DOHH2 (cell line): ENCODE results near the gene ADAMTS9.

ENCODE experiments used
- EZH2phosphoT487 ChIP-seq: fragments of 200-600 bp; sonication (generic); IDR thresholded peaks from 2 replicates; pipeline ENCODE4 v1.6.1; 2017; ENCODE audit warnings: borderline replicate concordance, mild to moderate bottlenecking, antibody characterized with exemption, low read length, moderate library complexity, mixed read lengths
- TF ChIP-seq, protein P1 (sequence below): fragments of 200-600 bp; sonication (generic); IDR thresholded peaks from one replicate; pipeline ENCODE4 v1.5.1; 2014; ENCODE audit warnings: antibody characterized with exemption, mild to moderate bottlenecking, low read depth, low read length; ENCODE audit not compliant: poor library complexity, severe bottlenecking

DNA sequence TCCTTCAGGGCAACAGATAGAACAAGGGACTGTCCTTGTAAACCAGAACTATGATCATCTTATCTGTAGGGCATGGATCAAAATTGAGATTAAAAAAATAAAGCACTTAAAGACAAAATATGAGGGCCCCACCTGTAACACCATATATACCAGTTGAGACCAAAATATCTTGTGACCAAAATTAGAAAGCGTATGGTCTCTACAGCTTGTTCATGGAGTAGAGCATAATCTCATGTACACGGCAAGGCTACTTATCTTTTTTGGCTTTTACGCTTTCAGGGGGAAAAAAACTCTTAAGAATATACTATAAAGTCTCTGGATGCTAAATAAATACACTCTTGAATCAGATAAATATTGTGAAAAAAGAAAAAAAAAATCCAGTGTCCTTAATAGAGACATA lies 49.3 kb downstream of the ADAMTS9 start:
- TF ChIP-seq, protein P1, sequence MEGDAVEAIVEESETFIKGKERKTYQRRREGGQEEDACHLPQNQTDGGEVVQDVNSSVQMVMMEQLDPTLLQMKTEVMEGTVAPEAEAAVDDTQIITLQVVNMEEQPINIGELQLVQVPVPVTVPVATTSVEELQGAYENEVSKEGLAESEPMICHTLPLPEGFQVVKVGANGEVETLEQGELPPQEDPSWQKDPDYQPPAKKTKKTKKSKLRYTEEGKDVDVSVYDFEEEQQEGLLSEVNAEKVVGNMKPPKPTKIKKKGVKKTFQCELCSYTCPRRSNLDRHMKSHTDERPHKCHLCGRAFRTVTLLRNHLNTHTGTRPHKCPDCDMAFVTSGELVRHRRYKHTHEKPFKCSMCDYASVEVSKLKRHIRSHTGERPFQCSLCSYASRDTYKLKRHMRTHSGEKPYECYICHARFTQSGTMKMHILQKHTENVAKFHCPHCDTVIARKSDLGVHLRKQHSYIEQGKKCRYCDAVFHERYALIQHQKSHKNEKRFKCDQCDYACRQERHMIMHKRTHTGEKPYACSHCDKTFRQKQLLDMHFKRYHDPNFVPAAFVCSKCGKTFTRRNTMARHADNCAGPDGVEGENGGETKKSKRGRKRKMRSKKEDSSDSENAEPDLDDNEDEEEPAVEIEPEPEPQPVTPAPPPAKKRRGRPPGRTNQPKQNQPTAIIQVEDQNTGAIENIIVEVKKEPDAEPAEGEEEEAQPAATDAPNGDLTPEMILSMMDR, result no peak
- TF ChIP-seq EZH2phosphoT487, result no peak
